NCI-H2107 treated with DMSO at 0.1 percent for 48 hours (cell line): ENCODE results near the gene LYPD4.

ENCODE experiments used
- DNase-seq: peaks from one replicate; lab custom pipeline; 2025; ENCODE audit not compliant: unreplicated experiment; lab: John Stamatoyannopoulos, UW

Gene LYPD4

DNA sequence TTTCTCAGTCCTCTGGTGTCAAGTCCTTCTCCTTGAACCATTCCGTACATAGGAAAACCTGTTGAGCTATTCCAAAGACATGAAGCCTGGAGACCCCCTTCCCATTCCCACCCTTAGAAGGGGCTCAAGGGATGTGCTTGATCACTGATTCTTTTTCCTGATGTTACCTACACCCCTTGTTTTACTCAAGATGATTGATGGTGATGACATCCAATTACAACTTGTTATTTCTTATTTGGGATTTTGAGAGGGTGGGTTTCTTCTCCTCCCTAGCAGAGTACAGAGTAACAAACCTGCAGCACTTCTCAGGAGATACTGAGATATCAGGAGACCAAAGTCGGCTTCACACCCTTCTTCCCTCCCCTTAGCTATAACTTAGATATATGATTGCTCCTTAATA lies 8.9 kb upstream of the LYPD4 start:
- DNase-seq, result no peak

DNA sequence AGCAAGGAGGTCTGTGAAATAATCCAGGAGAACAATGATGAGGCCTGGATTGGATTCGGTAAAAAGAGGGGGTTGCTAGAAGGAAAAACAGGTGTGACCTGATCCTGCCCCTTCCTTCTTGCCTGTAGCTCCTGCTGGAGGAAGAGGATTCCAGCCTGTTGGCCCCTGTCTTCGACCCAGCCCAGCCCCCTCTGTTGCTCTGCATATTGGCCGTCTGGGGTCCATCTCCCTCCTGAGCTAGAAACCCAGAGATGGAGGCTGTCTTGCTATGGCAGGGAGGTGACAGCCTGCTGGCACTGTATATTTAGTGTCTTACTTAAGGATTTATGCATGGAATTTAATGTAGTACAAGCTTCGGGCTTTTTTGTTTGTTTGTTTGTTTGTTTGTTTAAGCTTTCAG lies 7.0 kb upstream of the LYPD4 start:
- DNase-seq, result no peak

DNA sequence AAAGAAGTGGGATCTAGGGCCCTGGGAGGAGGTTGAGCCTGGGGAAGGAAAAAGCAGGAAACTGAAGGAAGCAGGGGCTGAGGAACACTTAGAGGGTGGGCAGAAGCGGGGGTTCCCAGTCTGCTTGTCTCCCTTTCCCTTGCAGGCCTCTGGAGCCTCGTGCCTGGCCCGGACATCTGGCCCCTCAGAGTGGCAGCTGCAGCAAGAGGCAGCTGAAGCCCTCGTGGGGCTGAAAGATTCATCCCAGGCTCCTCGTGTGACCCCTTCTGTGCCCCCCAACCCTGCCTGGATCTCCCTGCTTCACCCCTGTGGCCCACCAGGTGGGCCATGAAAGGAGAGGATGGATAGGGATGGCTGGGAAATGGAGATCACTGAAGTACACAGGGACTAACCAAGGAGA lies 5.9 kb upstream of the LYPD4 start:
- DNase-seq, result no peak

GRCh38 chr19:41849067-41849466 lies 4.6 kb upstream of the LYPD4 start:
- DNase-seq, result no peak

- DNase-seq, result no peak
These were observed 4.2 kb upstream of the LYPD4 start for GRCh38 chr19:41848666-41849065.

GRCh38 chr19:41847351-41848105 lies 3.0 kb upstream of the LYPD4 start:
- no peak for DNase-seq

- no peak for DNase-seq
These were observed 638 bp upstream of the LYPD4 start for GRCh38 chr19:41845051-41845590.

GRCh38 chr19:41845001-41845050 lies 343 bp upstream of the LYPD4 start, which contains the start of gene DMRTC2:
Gene DMRTC2 (plus strand): TSS chr19:41845042. CDS start chr19:41847429, 2,387 bp downstream.
- DNase-seq, result no peak

- DNase-seq, result no peak
These were observed 1.1 kb downstream of the LYPD4 start for GRCh38 chr19:41843371-41843770.

DNA sequence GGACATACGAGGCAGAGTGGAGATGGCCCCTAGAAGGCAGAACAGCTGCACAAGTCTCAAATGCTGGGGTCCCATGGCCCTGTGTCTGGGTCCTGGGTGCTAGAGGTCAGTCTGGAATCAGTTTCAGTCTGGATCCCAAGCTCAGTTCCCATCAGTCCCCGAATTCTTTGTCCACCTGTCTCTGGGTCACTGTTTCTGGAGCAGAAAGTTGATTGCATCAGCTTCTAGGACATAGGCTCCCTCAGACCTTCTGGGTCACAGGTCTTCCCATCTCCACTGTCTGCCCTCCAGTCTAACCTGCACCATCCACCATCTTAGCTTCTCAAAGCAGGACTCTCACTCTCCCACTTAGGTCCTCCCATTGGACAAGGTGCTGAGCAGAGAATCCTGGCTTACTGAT lies 5.3 kb downstream of the LYPD4 start:
- no peak for DNase-seq

DNA sequence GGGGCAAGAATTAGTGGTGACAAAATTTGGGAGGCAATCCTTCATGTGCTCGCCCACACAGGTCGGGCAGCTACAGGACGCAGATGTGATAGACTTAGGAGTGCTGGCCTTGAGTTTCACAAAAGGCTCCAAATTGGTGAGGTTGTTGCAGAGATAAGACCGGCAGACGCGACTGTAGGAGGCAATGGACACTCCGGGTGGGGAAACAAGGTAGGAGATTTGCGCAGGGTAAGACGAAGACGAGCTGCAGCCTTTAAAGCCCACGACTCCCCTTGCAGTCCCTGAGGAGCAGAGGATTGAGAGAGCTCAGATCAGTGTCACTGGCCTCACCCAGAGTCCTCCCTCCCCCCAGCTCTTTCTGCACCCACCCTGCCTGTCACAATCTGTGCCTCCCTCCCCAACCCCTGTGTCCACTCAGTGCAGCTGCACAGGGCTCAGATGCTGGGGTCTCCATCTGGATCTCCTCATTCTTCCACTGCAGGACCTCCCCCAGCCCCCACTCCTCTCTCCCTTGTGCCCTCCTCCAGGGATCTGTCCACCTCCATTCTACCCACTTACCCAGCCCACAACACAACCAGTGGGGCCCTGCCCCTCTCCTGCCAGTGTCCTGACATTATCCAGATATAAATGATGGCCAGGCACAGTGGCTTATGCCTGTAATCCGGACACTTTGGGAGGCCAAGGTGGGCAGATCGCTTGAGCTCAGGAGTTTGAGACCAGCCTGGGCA lies 6.3 kb downstream of the LYPD4 start:
- no peak for DNase-seq

DNA sequence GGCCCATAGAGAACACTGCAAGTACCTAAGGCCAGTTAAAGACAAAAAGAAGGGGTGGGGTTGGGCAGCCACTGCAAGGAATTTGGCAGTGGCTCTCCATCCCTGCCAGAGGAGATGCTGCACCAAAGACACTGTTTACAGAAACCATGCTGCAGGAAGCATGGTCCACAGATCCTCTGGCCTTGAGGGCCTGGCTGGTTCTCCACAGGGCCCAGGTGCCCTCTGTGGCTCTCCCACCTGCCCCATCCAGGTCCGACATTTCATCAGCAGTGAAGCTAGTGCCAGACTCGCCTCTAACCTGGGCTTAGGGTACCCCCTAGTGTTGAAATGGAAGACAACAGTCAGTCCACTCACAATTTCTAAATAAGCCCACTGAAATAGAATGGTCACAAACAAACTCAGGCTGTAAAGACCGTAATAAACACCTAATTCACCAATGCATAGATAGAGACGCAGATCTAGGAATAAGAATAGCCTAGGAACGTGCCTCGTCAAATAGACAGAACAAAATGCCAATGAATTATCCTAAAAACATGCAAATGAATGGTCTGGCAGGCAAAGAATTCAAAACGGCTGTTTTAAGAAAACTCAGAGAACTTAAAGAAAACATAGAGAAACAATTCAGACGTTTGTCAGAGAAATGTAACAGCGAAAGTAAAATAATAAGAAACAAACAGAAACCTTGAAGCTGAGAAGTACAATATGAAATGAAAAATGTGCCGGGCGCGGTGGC lies 23.3 kb downstream of the LYPD4 start:
- peak; percentile 87 for DNase-seq

- DNase-seq, result no peak
These were observed 27.7 kb downstream of the LYPD4 start for GRCh38 chr19:41816761-41817160.

- DNase-seq, result no peak
These were observed 29.2 kb downstream of the LYPD4 start for GRCh38 chr19:41815301-41815700.

- DNase-seq, result no peak
These were observed 30.6 kb downstream of the LYPD4 start for GRCh38 chr19:41813911-41814310.

GRCh38 chr19:41811981-41812380 lies 32.5 kb downstream of the LYPD4 start:
- DNase-seq, result no peak

DNA sequence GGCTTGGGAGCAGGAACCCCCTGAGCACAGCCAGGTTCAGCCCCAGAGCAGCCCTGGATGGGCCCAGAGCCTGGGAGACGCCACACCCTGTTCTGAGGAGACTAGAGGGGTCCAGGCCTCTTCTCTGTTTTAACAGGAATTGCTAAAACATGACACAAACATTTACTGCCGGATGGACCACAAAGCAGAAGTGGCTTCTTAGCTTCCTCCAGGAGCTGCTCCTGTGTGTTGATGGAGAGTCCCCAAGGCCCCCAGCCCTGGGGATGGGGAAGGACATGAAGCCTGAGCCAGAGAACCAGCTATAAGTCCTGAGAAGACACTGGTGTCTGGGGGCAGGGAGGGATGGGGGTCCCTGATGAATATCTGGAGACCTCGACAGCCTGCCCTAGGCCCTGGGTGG lies 33.4 kb downstream of the LYPD4 start:
- no peak for DNase-seq

DNA sequence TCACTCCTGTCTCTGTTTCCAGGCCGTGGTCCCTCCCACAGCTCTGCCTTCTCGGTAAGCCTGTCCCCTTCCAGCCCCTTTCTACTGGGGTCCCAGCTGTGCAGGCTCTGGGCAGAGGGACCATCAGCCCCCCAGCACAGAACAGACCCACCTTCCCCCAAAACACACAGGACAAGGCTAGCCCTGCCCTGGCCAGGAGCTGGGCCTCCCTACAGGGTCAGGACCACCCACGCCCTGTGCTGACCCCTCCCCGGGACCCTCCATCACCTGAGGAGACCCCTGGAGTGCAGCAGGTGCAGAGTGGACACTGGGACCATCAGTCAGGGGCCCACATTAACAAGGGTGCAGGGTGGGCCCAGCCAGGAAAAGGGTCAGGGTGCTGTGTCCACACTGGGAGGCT lies 34.2 kb downstream of the LYPD4 start:
- DNase-seq, result no peak

- no peak for DNase-seq
These were observed 35.6 kb downstream of the LYPD4 start for GRCh38 chr19:41808663-41809566.

- DNase-seq, result no peak
These were observed 37.3 kb downstream of the LYPD4 start for GRCh38 chr19:41807176-41807575.

GRCh38 chr19:41804336-41804735 lies 40.1 kb downstream of the LYPD4 start:
- DNase-seq, result no peak
